Osteoblast (primary cell): ENCODE results near the gene MALRD1. TPM values are rescaled to one million over a fixed set of nuclear protein-coding genes. Genes with fewer than 3 reads are reported as not detected.

ENCODE experiments used
- DNase-seq: peaks from one replicate; pipeline ENCODE4 v3.0.0; 2011; ENCODE audit warnings: low spot score, mixed read lengths; ENCODE audit not compliant: insufficient read length; ENCODE audit errors: missing footprints
- H2AFZ ChIP-seq: 2 replicates; pipeline ENCODE4 v1.6.0; 2011; ENCODE audit warnings: mild to moderate bottlenecking, low read length
- H3K27ac ChIP-seq: 2 replicates; pipeline ENCODE4 v1.5.1; 2011; ENCODE audit warnings: mild to moderate bottlenecking, low read depth, low read length, moderate library complexity
- H3K27me3 ChIP-seq: 2 replicates; pipeline ENCODE4 v1.6.0; 2012; ENCODE audit warnings: mild to moderate bottlenecking, control low read depth, inconsistent platforms, low read length, moderate library complexity; ENCODE audit not compliant: insufficient read depth
- H3K36me3 ChIP-seq: 2 replicates; pipeline ENCODE4 v1.5.1; 2011; ENCODE audit warnings: mild to moderate bottlenecking, low read length, control low read depth, moderate library complexity; ENCODE audit not compliant: insufficient read depth
- H3K4me1 ChIP-seq: 2 replicates; pipeline ENCODE4 v1.5.1; 2011; ENCODE audit warnings: mild to moderate bottlenecking, low read length, control low read depth, moderate library complexity; ENCODE audit not compliant: insufficient read depth
- H3K4me2 ChIP-seq: 2 replicates; pipeline ENCODE4 v1.6.0; 2011; ENCODE audit warnings: mild to moderate bottlenecking, low read length; ENCODE audit not compliant: insufficient read depth
- H3K4me3 ChIP-seq: fragments of 200-600 bp; sonication (generic); 3 replicates; pipeline ENCODE4 v1.5.1; 2012; ENCODE audit warnings: mild to moderate bottlenecking, low read length, inconsistent platforms; ENCODE audit not compliant: insufficient read depth
- H3K79me2 ChIP-seq: 2 replicates; pipeline ENCODE4 v1.6.0; 2012; ENCODE audit warnings: mild to moderate bottlenecking, low read length, control low read depth, inconsistent platforms; ENCODE audit not compliant: insufficient read depth
- H3K9me3 ChIP-seq: 2 replicates; pipeline ENCODE4 v1.5.1; 2011; ENCODE audit warnings: low read depth, low read length, control low read depth
- H4K20me1 ChIP-seq: 2 replicates; pipeline ENCODE4 v1.6.0; 2012; ENCODE audit warnings: mild to moderate bottlenecking, low read length, control low read depth; ENCODE audit not compliant: insufficient read depth
- total RNA-seq: library from RNA; depleted of rRNA; stranded (reverse); fragments of >200 nt; gene quantifications from 2 replicates; pipeline ENCODE4 v1.2.3, GENCODE V29; 2012
- TF ChIP-seq, protein P1 (sequence below): IDR thresholded peaks from 2 replicates; pipeline ENCODE4 v1.5.1; 2011; ENCODE audit warnings: mild to moderate bottlenecking, low read depth, low read length, moderate library complexity; ENCODE audit errors: extremely low read depth

The MALRD1 gene
- total RNA-seq, 1 donor = 2.9 TPM

DNA sequence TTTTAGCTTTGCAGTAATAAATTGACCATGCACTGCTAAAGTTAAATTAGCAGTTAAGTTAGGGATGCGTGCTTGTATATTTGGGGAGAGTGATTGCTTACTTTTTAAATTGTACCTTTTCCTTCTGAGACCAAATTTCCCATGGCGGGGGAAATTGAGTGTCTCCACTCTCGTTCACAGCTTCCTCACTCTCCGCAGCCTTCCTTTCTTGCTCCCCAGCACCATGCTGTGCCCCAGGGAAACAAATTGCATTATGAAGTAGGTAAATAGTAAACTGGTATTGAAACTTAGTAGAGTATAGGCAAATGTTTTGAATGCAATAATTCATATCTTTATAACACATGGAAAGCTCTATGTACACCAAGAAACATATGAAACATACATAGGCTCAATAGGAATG, 85.4 kb downstream of the MALRD1 start:
- Histone ChIP-seq H3K36me3 (no peaks in the 10 kb centered on the region), H3K4me1 (no peaks in the 10 kb centered on the region), H3K4me3 (no peak overlapping the region), H3K9me3 (no peaks in the 10 kb centered on the region), H4K20me1 (no peaks in the 10 kb centered on the region), H3K27me3 (no peaks in the 10 kb centered on the region), H2AFZ (no peak overlapping the region), H3K27ac (no peak overlapping the region), H3K4me2 (no peak overlapping the region), H3K79me2 (no peaks in the 10 kb centered on the region)
- no peak for DNase-seq
- TF ChIP-seq, protein P1, sequence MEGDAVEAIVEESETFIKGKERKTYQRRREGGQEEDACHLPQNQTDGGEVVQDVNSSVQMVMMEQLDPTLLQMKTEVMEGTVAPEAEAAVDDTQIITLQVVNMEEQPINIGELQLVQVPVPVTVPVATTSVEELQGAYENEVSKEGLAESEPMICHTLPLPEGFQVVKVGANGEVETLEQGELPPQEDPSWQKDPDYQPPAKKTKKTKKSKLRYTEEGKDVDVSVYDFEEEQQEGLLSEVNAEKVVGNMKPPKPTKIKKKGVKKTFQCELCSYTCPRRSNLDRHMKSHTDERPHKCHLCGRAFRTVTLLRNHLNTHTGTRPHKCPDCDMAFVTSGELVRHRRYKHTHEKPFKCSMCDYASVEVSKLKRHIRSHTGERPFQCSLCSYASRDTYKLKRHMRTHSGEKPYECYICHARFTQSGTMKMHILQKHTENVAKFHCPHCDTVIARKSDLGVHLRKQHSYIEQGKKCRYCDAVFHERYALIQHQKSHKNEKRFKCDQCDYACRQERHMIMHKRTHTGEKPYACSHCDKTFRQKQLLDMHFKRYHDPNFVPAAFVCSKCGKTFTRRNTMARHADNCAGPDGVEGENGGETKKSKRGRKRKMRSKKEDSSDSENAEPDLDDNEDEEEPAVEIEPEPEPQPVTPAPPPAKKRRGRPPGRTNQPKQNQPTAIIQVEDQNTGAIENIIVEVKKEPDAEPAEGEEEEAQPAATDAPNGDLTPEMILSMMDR = no peak

DNA sequence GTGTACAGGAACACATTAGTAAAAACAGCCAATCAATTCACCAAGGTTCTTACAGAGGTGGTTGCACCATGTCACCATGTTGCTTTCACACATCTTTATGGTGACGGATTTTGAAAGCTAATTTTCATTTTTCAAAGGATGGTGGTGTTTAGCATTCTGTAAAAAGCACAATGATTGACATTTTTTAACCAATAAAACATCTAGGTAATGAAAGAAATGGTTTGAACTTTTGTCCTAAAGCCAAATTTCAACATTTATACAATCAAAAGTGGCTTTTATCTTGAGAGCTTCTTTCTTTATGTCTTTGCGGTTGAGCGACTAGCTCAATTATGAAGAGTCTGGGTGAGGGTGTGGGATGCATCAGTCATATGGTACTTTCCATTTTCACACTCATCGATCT, 94.4 kb downstream of the MALRD1 start:
- no peaks in the 10 kb centered on the region for H4K20me1 ChIP-seq
- TF ChIP-seq, protein P1 = no peak
- no peaks in the 10 kb centered on the region for H3K27me3 ChIP-seq
- no peak overlapping the region for H3K27ac ChIP-seq
- no peak for DNase-seq
- H2AFZ ChIP-seq = no peak overlapping the region
- H3K79me2 ChIP-seq = no peaks in the 10 kb centered on the region
- no peaks in the 10 kb centered on the region for H3K36me3 ChIP-seq
- H3K9me3 ChIP-seq = no peaks in the 10 kb centered on the region
- no peaks in the 10 kb centered on the region for H3K4me1 ChIP-seq
- no peak overlapping the region for H3K4me2 ChIP-seq
- H3K4me3 ChIP-seq = no peak overlapping the region

- Histone ChIP-seq H3K27me3 (no peaks in the 10 kb centered on the region), H2AFZ (no peak overlapping the region), H4K20me1 (no peaks in the 10 kb centered on the region), H3K27ac (no peak overlapping the region), H3K4me2 (no peak overlapping the region), H3K4me3 (no peak overlapping the region), H3K36me3 (no peaks in the 10 kb centered on the region), H3K9me3 (no peaks in the 10 kb centered on the region), H3K4me1 (no peaks in the 10 kb centered on the region), H3K79me2 (no peaks in the 10 kb centered on the region)
- DNase-seq = no peak
- TF ChIP-seq, protein P1 = no peak
These were observed 95.6 kb downstream of the MALRD1 start for GRCh38 chr10:19144206-19144605.

- DNase-seq = no peak
- no peaks in the 10 kb centered on the region for H3K27me3 ChIP-seq
- H3K27ac ChIP-seq = no peak overlapping the region
- no peak overlapping the region for H2AFZ ChIP-seq
- H3K9me3 ChIP-seq = no peaks in the 10 kb centered on the region
- no peaks in the 10 kb centered on the region for H3K4me1 ChIP-seq
- H3K4me2 ChIP-seq = no peak overlapping the region
- no peaks in the 10 kb centered on the region for H3K79me2 ChIP-seq
- H3K4me3 ChIP-seq = no peak overlapping the region
- TF ChIP-seq, protein P1 = no peak
- no peaks in the 10 kb centered on the region for H3K36me3 ChIP-seq
- no peaks in the 10 kb centered on the region for H4K20me1 ChIP-seq
These were observed 105.8 kb downstream of the MALRD1 start for GRCh38 chr10:19154375-19154774.
